GM19328 (cell line): Measurements from ENCODE around the gene SYMPK.
"Not testable (repeated sequence)": the region's sequence is repeated elsewhere in the genome, so short reads cannot be mapped to it uniquely, and the experiment has no call there.

Source experiments
- ATAC-seq: cut with Tn5 transposase; IDR thresholded peaks from one replicate; pipeline ENCODE4 v1.9.1; 2021; ENCODE audit warnings: mild to moderate bottlenecking, moderate library complexity; ENCODE audit not compliant: unreplicated experiment

SYMPK gene

DNA sequence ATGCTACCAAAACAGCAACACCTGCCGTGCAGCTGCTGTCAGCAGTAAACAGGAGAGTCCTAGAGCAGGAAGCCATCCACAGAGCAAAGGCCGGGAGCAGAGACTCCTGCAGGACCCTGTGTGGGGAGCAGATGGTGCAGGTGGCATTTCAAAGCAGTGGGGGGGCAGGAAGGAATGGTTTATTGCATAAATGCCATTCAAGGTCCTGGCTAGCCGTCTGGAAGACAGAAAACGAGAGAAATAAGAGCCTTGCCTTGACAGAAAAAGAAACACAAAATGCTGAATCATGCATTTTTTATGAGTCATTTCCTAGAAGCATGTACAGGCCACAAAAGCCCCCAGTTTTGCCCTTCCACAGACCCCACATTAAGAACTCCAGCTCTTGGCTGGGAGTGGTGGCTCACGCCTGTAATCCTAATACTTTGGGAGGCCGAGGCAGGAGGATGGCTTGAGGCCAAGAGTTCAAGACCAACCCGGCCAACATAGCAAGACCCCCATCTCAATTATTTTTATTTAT, 53.2 kb downstream of the SYMPK start:
- ATAC-seq, result no peak

GRCh38 chr19:45805719-45806118, 57.2 kb downstream of the SYMPK start:
- no peak for ATAC-seq

GRCh38 chr19:45804959-45805230, 58.1 kb downstream of the SYMPK start:
- ATAC-seq, result no peak

DNA sequence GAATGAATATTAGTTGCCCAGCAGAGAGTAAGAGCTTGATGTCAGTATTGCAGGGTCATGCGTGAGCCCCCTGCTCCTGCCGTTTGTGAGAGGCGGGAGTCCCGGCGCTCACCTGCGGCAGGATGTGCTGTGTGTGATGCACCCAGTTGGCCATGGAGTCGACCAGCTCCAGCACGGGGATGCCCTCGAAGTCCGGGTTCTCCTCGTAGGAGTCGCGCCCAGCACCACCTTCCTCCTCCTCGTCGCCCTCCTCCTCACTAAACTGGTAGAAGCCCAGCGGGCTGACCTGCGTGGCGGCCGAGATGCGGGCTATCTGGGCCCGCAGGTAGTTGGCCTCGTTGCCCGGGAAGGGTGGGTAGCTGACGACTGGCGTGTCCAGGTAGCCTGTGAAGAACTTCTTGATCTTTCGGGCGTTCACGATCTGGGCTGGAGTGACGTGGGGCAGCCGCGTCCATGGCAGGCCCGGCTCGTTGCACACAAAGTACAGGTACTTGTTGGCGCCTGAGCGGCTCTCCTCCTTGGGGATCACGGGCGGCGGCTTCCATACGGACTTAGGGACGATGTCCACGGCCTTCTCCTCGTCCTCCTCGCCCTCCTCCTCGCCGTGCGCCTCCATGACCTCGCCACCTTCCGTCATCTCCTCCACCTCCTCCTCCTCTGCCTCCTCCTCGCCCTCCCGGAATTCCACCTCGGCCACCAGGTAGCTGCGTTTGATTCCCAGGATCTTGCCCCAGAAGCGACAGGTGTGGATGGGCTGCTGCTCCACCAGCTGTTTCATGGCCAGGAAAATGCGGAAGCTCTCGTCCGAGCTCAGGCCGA, 58.6 kb downstream of the SYMPK start:
- ATAC-seq, result no peak

- no peak for ATAC-seq
These were observed 61.3 kb downstream of the SYMPK start for GRCh38 chr19:45801603-45802175.

- no peak for ATAC-seq
These were observed 62.8 kb downstream of the SYMPK start for GRCh38 chr19:45800070-45800553.

DNA sequence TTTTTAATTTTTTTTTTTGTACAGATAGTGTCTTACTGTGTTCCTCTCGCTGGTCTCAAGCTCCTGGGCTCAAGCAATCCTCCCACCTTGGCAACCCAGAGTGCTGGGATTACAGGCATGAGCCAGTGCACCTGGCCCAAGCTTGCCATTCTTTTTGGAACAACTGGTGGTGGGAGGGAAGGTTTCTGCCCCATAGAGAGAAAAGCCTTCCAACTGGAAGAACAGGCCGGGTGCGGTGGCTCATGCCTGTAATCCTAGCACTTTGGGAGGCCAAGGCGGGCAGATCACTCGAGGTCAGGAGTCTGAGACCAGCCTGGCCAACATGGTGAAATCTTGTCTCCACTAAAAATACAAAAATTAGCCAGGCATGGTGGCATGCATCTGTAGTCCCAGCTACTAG, 63.4 kb downstream of the SYMPK start:
- ATAC-seq, result not testable (repeated sequence)

GRCh38 chr19:45798995-45799517, 63.9 kb downstream of the SYMPK start:
- ATAC-seq, result no peak

- no peak for ATAC-seq
These were observed 68.3 kb downstream of the SYMPK start for GRCh38 chr19:45794627-45795026.

DNA sequence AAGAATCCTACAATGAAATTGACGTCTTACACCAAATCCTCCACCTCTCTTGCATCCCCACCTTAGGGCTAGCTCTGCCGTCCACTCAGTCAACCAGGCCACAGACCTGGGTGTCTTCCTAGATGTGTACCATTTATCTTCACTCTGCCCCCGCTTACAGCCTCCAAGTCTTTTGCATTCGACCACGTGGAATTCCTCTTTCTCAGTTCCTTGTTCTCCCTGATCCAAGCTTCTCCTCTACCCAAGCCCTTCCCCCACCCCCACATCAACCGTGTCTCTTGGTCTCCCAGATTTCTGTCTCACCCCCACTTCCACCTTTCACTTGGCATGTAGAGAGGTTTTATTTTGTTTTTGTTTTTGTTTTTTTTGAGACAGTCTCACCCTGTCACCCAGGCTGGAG, 69.1 kb downstream of the SYMPK start:
- no peak for ATAC-seq

DNA sequence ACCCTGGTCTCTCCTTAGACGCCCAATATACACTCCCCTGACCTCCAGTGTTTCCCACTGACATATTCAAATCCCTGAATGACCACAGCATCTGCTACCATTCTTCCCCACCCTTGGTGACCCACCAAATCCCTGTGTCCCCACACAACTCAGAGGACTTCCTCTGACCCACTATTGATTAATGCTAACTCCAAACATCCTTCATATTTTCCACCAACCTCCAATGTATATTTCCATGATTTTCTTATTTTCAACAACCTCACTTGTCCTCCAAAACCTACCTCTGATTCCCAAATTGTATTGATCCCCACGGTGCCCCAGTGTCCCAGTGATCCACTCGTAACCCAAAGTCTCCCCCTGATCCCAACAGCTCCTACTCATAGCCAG, 69.8 kb downstream of the SYMPK start:
- ATAC-seq, result no peak

- ATAC-seq, result peak; percentile 92
These were observed 70.3 kb downstream of the SYMPK start, which contains the start of gene DMWD for GRCh38 chr19:45792470-45793177. Gene DMWD (minus strand): TSS chr19:45792845. CDS start chr19:45792756, 89 bp downstream.

DNA sequence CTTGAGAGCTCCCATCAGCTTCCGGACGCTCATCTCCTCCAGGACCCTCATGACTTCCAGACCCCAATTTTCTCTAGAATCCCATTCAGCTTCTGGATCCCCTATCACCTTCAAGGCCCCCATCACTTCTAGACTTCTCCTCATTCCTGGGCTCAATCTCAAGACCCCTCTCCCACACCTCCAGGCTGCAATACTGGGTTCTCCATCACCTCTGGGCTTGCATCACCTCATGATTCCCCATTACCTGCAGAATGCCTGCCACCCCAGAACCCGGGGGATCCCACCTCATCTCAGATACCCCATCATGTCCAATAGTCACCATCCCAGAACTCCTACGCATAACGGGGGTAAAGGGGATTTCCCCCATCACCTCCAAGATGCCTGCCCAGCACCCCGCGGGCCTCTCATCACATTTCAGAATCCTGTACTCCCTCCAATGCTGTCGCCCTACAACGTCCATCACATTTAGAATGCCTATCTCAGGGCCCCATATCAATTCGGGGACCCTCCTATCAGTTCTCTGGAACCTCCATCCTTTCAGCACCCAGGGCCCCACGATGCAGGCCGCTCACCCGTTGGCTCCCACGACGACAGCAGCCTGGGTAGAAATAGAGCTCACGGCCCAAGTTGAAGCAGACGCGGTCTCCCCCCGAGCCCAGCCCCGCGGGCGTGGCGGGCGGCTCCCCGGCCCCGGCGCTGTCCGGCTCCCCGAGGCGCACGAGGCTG, 71.0 kb downstream of the SYMPK start:
- no peak for ATAC-seq

DNA sequence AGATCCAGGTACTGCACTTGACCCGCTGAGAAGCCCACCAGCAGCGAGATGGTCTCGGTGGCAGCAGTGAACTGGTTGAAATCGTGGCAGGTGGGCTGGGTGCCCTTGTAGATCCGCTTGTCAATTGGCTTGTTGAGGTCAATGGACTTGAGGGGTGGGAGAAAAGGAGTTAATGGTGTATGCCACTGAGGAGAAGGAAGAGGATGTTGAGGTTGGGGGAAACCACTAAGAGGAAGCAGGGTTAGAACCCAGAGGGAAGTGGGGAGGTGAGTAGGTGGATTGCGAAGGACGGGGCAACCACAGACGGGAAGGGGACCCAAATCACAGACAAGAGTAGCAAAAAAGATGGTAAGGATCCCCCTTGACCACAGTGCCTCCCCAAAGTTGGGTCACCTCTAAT, 72.0 kb downstream of the SYMPK start:
- no peak for ATAC-seq

DNA sequence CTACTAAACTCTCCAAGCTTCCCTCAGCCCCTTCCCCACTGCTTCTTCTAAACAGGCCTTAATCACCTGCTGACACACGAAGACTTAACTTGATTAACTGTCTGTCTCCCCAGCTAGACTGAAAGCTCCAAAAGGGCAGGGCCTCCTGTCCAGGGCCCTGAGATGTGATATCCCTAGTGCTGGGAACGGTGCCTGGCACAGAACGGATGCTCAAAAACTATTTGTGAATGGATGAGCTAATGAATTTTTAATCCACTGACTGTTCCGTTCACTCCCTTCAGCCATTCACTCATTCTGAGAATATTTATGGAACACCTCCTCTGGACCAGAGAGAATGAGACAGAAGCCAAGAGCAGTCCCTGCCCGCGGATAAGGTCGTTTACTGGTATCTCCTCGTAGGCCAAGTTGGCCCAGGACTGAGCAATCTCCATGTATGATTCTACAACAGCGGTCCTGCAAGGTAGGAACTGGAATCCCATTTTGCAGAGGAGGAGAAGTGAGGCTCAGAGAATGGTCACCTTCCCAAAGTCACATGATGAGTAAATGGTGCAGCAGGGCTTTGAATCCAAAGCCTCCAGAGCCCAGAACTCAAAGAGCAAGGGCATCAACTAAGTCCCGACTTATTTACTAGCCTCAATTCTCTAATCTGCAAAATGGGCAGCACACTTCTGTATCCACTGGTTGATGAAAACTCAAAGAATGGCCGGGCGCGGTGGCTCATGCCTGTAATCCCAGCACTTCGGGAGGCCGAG, 73.7 kb downstream of the SYMPK start:
- no peak for ATAC-seq

DNA sequence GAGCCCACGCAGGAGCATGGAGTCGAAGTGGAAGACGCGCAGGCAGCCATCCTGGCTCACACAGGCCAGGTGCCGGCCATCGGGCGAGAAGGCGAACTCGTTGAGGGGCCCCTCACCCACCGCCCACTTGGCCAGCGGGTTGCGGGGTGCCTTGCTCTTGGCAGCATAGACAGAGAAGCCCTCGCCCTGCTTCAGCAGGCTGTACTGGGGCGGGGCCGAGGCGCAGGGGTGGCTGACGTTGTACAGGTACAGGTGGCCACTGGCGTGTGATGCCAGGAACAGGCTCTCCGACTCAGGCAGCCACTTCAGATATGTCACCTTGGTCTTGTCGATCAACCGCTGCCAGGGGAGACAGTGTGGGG, 76.4 kb downstream of the SYMPK start:
- ATAC-seq, result no peak

DNA sequence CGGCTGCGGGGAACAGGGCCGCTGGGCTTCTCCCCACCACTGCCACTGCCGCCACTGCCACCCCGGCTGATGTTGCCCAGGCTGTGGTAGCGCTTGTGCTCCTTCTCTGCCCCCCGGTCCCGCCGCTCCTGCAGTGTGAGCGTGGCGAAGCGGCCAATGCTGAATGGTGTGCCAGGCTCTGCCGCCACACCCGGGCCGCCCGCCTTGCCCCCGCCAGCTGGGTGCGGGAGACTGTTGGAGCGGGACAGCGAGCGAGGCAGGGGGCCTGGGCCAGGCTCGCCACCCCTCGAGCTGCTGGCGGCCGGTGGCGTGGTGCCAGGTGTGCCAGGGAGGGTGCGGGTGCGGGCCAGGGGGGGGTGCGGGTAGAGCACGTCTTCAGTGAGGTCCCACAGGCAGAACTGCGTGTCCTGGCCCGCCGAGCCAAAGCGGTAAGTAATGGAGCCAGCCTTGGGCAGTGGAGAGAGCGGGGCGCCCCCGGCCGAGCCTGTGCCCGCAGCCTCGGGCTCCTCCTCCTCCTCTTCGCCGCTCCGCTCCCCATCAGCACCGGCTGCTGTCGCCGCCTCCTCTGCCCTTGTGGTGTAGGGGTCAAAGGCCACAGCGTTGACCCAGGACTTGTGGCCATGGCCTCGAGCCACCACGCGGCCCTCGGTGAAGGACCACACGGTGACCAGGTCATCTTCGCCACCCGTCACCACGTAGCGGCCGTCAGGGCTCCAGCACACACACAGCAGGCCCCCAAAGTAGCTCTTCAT, 77.0 kb downstream of the SYMPK start:
- no peak for ATAC-seq

DNA sequence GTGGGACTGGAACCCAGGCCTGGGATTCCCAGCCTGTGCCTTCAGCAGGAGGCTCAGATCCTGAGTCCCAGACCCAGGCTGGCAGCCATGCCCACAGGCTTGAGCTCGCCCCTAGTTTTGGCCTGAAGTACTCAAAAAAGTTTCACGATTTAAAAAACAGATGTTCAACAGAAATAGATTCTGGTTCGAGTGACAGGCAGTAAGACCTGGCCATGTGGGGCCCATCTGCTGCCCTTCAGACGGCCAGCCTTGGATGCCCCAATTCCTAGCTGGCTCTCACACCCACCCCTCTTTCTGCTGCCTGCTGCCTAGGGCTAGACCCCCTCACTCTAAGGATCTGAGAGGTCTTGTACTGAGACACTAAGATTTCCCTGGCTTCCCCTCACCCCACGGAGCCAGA, 77.8 kb downstream of the SYMPK start:
- no peak for ATAC-seq

DNA sequence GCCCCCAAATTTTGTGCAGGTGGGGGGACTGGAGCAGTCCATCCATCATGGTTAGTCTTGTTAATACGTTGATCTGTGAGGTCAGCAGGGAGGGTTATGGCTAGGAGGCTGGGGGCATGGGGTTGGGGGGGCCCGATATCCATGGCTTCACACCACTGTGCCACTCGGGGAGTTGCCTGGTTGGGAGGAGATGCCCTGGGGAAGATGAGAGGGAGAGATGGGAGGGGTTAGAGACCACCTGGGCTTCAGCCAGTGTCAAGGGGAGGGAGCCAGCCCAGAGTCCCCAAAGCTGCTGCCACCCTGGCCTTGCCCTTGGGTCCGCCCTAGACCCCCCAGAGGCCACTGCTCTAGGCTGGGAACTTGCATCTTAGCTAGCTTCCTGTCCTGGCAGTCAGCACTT, 78.9 kb downstream of the SYMPK start:
- ATAC-seq, result no peak
